Fibroblast of skin of right quadriceps (primary cell): ENCODE measurements around the gene DERA.
"Not testable (repeated sequence)": the region's sequence is repeated elsewhere in the genome, so short reads cannot be mapped to it uniquely, and the experiment has no call there.

ENCODE experiments used
- DNase-seq: peaks from one replicate; pipeline ENCODE4 v3.0.0-alpha.2; 2013

The DERA gene

DNA sequence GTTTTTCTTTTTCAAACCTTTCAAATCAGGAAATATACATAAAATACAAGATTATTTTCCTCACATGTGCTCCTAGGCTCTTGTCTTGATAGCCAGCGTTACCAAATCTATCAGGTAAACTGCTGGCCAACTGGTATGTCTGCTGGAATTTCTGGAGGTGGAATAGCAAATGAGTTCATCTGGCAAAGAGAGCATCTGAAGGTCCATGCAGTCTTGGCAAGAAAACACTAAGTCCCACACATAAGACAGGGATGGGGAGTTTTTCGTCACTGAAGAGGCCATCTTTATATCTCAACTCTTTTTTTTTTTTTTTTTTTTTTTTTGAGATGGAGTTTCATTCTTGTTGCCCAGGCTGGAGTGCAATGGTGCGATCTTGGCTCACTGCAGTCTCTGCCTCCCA, 60.1 kb downstream of the DERA start:
- no peak for DNase-seq

DNA sequence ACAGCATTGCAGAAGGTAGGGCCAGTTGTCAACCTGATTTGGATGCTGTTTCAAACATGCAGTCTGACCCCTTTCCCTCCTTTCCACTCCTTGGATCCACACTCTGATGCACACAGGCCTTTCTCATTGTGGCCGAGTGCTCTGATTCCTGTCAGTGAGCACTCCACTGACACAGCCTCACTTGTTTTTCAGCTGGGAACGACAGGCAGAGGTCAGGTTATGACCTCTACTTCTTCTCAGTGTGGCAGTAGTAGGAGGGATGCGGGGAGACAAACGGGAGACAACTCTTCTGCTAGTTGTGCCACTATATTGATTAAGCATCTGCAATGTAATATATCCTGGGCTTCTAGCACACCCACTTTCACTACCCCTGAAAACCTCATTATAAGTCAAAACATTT, 61.8 kb downstream of the DERA start:
- DNase-seq = no peak

DNA sequence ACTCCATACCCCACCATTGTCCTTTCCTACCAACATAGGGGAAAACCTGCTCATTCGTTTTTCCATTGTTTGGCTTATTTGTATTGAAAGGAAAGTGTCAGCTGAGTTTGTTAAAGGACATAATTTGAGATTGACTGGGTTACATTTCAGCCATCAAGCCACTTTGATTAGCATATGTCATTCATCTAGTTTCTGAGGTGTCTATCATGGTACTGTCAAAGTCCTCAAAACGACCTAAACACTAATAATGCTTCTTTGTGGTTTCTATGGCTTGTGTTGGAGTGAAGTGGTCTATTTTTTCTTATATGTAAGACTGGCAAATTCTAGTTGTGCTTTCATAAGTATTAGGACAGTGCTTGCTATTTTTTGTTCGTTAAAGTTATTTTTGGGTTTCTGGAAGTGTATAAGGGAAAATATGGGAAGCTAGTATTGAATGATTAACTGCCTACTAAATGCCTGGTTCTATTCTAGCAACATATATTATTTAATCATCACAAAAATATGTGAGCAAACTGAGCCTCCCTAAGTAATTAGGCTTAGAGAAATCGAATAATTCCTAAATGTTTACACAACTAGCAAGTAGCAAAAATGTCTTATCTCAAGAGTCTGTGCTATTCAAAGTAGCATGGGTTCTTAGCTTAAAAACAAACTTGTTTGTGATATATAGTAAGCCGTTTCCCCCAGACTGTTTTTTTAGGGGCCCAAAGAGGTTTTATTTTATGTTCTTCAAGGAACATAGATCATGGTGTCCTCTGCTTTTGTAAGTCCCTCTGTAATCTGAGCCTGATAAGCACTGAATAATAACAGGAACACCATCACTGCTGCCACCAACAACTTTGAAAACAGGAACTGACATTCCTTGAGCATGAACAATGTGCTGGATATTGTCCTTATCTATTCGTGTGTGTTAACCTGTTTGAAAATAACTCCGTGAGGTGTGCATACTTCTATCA, 67.1 kb downstream of the DERA start:
- DNase-seq = peak; percentile 75

DNA sequence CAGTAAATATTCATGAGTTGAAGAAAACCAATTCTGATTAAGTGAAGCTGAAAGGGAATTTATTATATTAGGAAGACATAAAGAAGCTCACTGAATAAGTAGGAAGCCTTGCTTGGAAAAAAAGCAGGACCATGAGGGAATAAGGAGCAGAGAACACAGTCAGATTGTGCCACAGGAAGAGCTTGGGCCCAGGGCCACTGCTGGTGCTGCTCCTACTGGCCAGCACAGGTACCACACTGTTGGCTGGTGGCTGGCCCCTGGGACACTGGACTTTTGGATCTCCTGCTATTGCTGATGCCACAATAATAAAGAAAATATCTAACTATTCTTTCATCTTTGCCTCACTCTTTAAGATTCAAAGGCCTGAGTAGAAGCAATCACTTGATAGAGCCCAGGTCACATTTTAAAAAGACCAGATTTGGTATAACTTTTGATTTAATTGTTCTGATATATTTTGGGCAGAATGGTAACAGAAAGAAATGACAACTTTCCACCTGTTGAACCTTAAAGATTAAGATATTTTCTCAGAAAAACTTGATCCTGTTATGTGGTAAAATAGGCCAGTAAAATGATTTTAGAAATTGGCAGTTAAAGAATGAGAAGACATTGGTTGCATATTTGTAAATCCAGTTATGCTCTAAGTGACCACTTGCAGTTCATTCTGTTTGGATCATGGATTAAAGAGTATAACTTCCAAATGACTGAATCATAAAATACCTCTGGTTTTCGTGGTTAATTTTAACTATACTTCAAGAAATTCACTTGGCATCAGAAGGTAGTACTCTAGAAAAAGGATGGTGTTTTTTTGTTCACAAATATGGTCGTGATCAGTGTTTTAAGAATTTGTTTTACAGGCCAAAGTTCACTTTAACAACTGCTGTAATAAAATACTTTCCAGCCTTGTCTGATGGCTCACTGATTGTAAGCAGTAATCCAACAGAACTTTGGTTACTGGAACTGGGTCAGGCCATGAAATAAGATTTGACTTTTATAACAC, 68.3 kb downstream of the DERA start:
- peak; percentile 95 for DNase-seq

DNA sequence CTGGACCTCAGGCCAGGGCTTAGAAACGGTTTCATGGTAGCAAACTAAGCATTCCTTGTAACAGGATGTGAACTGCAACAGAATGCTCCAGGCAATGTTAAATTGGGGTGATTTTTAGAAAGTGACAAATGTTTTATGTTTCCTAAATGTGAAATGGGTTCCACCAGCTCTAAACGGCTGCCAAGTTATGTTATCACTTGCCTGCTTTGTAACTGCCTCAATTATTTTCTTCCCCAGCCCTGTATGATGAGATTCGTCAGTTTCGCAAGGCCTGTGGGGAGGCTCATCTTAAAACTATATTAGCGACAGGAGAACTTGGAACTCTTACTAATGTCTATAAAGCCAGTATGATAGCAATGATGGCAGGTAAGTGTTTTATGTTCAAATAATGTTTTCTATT, 70.9 kb downstream of the DERA start:
- peak; percentile 15 for DNase-seq

DNA sequence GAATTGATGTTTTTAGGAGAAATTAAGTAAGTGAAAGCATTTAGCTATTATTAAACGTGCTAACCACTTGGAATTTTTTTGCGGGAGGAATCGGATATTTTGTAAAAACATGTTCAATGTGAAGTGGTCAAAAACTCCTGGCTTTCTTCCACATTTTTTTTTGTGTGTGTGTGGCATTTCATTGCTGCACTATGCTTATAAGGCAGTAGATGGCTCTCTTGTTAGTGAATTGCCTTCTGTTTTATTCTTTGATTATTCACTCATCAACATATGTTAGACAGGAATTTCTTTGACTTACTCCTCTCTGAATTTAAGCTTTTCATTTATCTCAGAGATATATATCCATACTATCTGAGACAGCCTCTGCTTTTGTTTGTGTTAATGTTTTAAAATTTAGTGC, 71.3 kb downstream of the DERA start:
- peak; percentile 58 for DNase-seq

DNA sequence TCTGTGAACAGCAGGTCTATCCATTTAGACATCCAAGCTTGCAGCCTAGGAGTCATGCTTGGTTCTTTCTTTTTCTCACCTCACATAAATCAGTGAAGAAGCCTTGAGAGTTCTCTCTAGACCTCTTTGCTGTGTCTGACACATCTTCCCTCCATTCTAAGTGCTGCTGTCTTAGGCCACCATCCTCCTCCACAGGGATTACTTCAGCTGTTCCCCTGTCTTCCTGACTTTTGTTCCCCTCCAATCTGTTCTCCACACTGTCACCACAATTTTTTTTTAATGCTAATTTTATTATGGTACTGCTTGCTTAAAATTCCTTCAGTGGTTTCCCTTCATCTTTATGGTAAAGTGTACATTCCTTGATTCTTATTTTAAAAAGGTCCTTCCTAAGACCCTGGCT, 71.8 kb downstream of the DERA start:
- DNase-seq = no peak

DNA sequence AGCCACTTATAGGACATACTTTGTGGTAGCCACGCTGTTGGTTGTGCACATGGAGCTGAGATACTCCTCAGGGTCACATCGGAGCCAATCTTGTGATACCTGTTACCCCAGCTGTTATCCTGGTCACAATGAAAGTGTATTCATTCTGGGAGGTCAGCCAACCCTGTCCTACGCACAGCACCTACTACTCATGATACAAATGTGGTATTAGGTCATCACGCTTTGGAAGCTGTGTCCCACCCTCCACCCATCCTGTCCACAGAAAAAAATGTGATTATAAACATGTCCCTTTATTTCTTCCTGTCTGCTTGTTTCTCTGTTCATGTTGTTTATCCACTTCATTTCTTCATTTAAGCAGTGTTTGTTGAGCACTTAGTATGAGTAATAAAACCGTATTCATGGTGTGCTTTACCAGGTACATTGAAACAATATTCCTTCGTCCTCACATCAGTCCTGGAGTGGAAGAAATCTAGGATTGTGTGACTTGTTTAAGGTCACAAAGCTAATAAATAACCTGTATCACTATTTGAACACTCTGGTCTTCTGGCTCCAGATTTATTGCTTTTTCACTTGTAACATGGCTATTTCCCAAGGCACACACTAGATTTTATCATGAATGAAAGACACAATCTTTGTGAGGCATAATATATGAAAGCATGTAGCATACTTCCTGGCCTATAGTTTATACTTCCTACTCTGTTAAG, 73.1 kb downstream of the DERA start:
- DNase-seq = no peak

DNA sequence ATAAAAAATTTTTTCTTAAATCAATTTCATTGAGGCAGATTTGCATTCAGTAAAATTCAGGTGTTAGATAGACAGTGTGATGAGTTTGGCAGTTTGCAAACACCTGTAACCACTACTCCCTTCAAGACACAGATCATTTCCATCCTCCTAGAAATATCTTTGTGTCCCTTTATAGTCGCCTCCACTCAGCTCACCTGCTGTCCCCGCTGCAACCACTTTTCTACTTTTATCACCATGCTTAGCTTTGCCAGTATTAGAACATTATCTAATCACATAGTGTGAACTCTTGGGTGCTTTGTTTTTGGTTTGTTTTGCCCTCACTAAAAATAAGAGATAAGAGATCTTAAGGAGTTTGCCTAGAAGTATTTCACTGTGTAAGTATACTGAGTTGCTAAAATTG, 73.8 kb downstream of the DERA start:
- no peak for DNase-seq

DNA sequence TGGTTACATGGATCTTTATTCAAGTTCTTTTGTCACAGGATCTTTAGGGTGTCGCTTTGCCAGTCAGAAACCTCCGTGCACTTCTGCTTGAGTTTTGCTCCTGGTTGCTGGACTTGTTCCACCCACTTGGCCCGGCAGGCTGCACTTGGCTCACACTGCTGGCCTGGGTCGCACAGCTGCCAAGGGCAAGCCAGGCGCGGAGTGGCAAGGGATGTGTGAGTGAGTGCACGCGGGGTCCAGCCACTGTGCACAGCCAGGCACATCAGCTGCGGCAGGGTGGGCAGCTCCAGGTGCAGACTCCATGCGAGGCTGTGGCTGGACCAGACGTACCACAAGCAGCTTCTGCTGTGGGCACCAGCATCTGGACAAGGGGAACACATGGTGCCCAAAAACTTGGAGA, 76.6 kb downstream of the DERA start:
- DNase-seq = no peak

DNA sequence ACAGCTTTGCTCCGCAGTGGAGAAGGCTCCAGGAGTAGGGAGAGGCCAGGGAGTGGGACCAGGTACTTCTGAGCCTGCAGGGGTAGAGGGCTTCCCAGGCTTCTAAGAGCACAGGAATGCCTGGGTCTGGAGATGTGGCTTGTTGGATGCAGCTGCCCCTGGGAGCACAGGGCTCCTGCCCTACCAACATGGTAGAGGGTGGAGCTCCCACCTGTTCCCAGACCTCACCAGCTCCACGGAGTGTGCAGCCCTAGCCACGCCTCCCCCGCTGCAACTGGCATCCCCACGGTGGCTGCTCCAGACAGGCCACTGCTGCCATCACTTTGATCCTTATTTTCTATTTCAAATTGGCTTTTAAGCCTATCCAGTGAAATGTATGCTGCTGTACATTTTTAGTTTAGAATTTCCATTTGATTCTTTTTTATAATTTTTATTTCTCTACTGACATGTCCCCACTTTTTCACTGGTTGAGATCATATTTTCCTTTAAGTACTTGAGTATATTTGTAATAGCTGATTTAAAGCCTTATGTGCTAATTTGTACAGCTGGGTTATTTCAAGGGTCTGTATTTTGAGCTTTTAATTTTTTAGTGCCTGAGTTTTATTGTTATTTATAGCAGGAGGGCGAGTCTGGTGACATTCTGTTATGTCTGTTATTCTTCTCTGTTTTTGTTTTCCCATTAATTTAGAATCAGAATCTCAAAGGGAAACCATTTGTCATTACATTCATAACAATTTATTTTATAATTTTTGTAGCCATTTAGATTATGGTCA, 78.0 kb downstream of the DERA start:
- no peak for DNase-seq

DNA sequence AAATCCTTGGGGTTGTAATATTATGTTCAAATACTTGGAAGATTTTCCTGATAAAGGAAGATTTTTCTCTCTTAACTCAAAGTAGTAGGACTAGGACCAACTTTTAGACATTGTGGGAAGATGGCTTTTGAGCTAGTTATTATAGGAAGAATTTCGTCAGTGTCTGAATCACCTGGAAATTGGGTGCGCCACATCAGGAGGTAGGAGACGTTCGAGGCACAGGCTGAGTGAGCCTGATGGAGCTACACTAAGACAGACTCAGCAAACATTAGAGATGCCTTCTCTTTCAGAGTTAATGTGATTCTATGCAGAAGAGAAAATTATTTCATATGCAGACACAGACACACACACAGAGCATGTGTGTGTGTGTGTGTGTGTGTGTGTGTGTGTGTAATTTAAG, 84.7 kb downstream of the DERA start:
- DNase-seq = no peak

DNA sequence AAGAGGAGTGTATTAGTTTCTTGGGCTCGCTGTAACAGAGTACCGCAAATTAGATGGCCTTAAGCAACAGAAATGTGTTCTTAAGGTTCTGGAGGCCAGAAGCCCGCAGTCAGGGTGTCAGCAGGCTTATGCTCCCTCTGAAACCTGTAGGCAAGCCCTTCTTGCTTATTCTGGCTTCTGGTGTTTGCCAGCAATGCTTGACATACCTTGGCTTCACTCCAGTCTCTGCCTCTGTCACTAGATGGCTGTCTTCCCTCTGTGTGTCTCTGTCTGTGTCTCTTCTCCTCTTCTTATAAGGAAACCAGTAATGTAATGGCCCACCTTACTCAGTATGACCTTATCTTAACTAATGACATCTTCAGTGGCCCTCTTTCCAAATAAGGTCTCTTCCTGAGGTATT, 85.1 kb downstream of the DERA start:
- DNase-seq = peak; percentile 57

DNA sequence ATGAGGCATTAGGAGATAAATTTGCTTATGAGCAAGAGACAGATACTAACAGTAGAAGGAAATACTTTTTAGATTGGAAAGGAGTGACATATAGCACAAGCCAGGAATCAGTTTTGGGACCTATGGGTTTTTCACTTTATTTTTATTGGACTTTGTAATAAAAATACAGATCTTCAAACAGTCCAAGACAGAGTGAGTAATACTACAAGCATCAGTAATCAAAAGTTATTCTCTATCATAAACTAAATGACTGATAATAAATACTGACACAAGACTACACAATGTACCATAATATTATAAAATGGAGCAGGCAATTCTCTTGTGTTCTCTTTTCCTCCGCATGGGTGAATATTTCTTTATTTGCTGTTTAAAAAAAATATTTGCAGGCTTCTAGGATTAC, 85.8 kb downstream of the DERA start:
- DNase-seq = no peak

DNA sequence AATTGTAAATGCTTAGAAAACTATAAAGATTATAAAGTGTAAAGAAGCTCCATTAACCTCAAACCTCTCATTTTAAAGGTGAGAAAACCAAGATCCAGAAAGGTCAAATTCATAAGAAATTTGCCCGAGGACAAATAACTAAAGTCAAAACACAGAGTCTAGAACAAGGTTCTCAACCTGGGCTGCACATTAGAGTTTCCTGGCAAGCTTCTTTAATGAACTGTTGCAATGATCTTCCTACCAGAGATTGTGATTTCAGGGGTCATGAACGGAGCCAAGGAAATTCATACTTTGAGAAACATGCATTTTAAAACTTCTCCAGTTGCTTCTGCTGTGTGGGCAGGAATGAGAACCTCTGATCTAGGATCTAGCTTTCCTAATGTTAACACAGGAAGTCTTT, 86.8 kb downstream of the DERA start:
- DNase-seq = no peak

DNA sequence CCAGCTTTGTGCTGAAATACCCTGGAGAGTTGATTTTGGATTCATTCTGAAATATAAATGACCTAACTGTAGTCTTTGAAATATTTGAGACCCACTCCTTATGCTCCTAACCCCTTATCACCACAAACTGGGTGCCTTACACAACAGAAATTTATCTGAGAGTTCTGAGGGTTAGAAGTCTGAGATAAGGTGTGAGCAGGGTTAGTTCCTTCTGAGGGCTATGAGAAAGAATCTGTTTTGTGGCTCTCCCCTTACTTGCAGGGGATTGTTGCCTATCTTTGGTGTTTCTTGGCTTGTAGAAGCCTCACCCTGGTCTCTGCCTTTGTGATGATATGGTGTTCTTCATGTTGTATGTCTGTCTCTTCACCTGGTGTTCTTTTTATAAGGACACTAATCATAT, 91.7 kb downstream of the DERA start:
- no peak for DNase-seq

DNA sequence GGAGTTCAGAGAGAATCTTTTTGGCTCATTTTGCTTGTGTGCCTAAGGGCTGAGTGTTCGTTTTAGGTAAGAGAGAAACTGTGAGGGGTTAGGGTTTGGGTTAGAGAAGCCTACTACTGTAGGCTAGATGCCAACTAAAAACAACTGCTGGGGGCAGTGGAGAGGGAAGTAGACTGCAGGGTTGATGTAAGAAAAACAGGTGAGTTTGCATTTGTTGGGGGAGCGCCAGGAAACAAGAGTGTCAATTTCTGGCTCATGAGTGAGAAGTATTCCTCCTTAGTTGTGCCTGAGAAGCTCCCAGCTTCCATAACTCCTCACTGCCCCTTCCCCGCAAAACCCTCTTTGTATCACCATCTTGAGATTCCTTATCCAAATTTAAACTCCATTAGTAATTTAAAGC, 92.3 kb downstream of the DERA start:
- DNase-seq = no peak

DNA sequence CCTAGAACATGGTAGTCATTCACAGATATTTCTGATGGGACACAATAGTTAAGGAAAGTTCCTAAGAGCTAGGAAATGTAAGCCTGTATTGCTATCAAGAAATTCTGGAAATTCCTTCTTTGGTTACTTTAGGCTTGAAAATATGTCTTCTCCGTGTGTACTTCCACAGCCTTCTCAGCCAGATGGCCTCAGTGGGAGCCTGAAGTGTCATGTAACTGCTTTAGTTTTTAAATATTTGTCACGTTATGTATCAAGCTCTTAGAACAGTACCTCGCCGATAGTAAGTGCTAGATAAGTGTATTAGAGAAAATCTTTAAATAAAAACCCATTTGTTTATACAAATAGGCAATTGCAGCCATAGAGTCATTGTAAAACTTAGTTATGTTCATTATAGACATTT, 95.6 kb downstream of the DERA start:
- no peak for DNase-seq

DNA sequence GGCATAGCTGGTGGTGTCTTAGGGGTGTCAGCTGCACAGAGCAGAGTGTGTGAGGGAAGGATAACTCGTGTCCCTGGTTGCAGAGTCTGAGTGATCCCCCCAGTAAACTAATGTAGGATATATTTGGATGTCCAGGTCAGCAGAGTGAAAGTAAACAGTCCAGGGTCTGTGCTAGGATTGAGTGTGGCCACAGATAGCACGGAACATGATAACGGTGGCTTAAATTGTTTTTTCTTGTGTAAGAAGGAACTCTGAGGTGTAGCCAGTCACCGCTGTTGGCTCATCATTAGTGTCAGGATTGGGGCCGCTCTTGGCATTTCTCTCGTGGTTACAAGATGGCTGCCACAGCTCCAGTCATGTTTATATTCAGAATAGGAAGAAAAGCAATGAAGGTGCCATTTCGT, 97.3 kb downstream of the DERA start:
- no peak for DNase-seq

DNA sequence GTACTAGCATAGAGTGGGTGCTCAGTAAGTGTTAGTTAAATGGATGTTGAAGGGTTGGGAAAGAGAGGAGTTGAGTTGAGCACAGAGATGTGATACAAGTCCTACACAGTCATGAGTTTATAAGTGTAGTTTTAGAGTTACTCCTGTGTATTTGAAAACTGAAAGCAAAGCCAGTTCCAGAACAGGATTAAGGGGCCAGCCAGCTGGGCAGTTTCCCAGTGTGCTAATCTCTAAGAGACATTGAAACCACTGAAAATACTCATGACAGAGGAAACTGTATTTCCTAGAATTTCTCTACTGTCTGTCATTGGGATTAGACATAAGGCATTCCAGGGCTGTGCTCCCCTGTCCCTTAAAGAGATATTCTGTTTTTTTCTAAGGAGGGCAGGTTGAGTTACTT, 101.0 kb downstream of the DERA start:
- DNase-seq = peak; percentile 22

DNA sequence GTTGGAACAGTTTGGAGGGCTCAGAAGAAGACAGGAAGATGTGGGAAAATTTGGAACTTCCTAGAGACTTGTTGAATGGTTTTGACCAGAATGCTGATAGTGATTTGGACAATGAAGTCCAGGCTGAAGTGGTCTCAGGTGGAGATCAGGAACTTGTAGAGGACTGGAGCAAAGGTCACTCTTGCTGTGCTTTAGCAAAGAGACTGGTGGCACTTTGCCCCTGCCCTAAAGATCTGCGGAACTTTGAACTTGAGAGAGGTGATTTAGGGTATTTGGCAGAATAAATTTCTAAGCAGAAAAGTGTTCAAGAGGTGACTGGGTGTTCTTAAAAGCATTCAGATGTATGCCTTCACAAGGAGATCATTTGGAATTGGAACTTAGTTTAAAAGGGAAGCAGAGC, 102.6 kb downstream of the DERA start:
- DNase-seq = not testable (repeated sequence)

DNA sequence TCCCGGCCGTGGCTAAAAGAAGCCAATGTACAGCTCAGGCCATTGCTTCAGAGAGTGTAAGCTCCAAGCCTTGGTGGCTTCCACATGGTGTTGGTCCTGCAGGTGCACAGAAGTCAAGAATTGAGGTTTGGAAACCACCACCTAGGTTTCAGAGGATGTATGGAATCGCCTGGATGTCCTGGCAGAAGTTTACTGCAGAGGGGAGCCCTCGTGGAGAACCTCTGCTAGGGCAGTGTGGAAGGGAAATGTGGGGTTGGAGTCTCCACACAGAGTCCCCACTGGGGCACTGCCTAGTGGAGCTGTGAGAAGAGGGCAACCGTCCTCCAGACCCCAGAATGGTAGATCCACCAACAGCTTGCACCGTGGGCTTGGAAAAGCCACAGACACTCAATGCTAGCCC, 103.3 kb downstream of the DERA start:
- not testable (repeated sequence) for DNase-seq
